Nephron progenitor cell (in vitro differentiated cells): ENCODE measurements around the gene DIS3.

Source experiments
- DNase-seq: peaks from one replicate; pipeline ENCODE4 v3.0.0; 2021
- H3K27ac Mint-ChIP-seq: 2 replicates; pipeline ENCODE4 v1.8.0; 2021; ENCODE audit warnings: mild to moderate bottlenecking, moderate library complexity, mixed read lengths
- H3K27me3 Mint-ChIP-seq: 2 replicates; pipeline ENCODE4 v1.8.0; 2021; ENCODE audit warnings: mild to moderate bottlenecking, low read depth, mixed read lengths; ENCODE audit not compliant: poor library complexity
- H3K36me3 Mint-ChIP-seq: 2 replicates; pipeline ENCODE4 v1.8.0; 2021; ENCODE audit warnings: low read depth, mixed read lengths
- H3K4me1 Mint-ChIP-seq: 2 replicates; pipeline ENCODE4 v1.8.0; 2021; ENCODE audit warnings: mixed read lengths
- H3K4me3 Mint-ChIP-seq: 2 replicates; pipeline ENCODE4 v1.8.0; 2021; ENCODE audit warnings: mild to moderate bottlenecking, moderate library complexity, mixed read lengths
- H3K9me3 Mint-ChIP-seq: 2 replicates; pipeline ENCODE4 v1.8.0; 2021; ENCODE audit warnings: mild to moderate bottlenecking, moderate library complexity, mixed read lengths
- CTCF ChIP-seq: fragments of 200-600 bp; sonication (generic); IDR thresholded peaks from 2 replicates; pipeline ENCODE4 v1.5.0; 2021; ENCODE audit warnings: antibody characterized with exemption

Gene DIS3, protein sequence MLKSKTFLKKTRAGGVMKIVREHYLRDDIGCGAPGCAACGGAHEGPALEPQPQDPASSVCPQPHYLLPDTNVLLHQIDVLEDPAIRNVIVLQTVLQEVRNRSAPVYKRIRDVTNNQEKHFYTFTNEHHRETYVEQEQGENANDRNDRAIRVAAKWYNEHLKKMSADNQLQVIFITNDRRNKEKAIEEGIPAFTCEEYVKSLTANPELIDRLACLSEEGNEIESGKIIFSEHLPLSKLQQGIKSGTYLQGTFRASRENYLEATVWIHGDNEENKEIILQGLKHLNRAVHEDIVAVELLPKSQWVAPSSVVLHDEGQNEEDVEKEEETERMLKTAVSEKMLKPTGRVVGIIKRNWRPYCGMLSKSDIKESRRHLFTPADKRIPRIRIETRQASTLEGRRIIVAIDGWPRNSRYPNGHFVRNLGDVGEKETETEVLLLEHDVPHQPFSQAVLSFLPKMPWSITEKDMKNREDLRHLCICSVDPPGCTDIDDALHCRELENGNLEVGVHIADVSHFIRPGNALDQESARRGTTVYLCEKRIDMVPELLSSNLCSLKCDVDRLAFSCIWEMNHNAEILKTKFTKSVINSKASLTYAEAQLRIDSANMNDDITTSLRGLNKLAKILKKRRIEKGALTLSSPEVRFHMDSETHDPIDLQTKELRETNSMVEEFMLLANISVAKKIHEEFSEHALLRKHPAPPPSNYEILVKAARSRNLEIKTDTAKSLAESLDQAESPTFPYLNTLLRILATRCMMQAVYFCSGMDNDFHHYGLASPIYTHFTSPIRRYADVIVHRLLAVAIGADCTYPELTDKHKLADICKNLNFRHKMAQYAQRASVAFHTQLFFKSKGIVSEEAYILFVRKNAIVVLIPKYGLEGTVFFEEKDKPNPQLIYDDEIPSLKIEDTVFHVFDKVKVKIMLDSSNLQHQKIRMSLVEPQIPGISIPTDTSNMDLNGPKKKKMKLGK

GRCh38 chr13:72781451-72782439 is at the start of gene DIS3, which contains the start of gene PIBF1:
Gene DIS3 (minus strand): TSS chr13:72781900. CDS start chr13:72781832, 68 bp downstream.
Gene PIBF1 (plus strand): TSS chr13:72782133. CDS start chr13:72783470, 1,337 bp downstream.
- Mint-ChIP-seq H3K27ac (peak within 1 kb of the TSS; percentile 100), H3K9me3 (no peaks in the 10 kb centered on the region), H3K36me3 (peaks cover 43% of the 10 kb centered on the region), H3K27me3 (no peaks in the 10 kb centered on the region), H3K4me1 (peaks cover 55% of the 10 kb centered on the region), H3K4me3 (peak within 1 kb of the TSS; percentile 98)
- DNase-seq, result peak; percentile 95
- TF ChIP-seq CTCF, result no peak

GRCh38 chr13:72823724-72824123 is 42.0 kb upstream of the DIS3 start:
- H3K4me3 Mint-ChIP-seq, result no peak overlapping the region
- peak overlapping the region; percentile 33 for H3K27ac Mint-ChIP-seq
- no peaks in the 10 kb centered on the region for H3K27me3 Mint-ChIP-seq
- DNase-seq, result no peak
- H3K4me1 Mint-ChIP-seq, result no peaks in the 10 kb centered on the region
- no peak for TF ChIP-seq CTCF
- H3K36me3 Mint-ChIP-seq, result peaks cover 56% of the 10 kb centered on the region
- peaks cover 1% of the 10 kb centered on the region for H3K9me3 Mint-ChIP-seq

DNA sequence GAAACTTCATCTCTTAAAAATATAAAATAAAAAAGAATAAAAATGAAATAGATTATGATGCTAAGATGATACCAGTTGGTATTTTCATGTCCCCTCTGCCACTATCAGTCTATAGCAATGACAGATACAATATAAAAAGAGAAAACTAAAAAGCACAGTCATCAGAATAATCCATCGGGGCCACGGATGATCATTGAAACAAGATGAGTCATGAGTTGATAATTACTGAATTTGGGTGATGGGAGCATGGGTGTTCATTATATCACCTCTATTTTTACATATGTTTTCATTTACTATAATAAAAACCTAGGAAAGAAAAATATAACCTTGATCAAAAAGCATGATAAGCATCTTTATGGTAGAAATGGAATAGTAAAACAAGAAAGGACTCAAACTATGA is 41.4 kb upstream of the DIS3 start:
- H3K36me3 Mint-ChIP-seq, result peaks cover 56% of the 10 kb centered on the region
- H3K27ac Mint-ChIP-seq, result no peak overlapping the region
- no peak for TF ChIP-seq CTCF
- H3K4me3 Mint-ChIP-seq, result no peak overlapping the region
- H3K4me1 Mint-ChIP-seq, result no peaks in the 10 kb centered on the region
- no peak for DNase-seq
- no peaks in the 10 kb centered on the region for H3K27me3 Mint-ChIP-seq
- H3K9me3 Mint-ChIP-seq, result no peaks in the 10 kb centered on the region

GRCh38 chr13:72820898-72821279 is 39.2 kb upstream of the DIS3 start:
- DNase-seq, result no peak
- no peak for TF ChIP-seq CTCF
- H3K4me3 Mint-ChIP-seq, result no peak overlapping the region
- H3K9me3 Mint-ChIP-seq, result no peaks in the 10 kb centered on the region
- no peaks in the 10 kb centered on the region for H3K4me1 Mint-ChIP-seq
- H3K36me3 Mint-ChIP-seq, result peaks cover 43% of the 10 kb centered on the region
- H3K27ac Mint-ChIP-seq, result no peak overlapping the region
- H3K27me3 Mint-ChIP-seq, result no peaks in the 10 kb centered on the region

DNA sequence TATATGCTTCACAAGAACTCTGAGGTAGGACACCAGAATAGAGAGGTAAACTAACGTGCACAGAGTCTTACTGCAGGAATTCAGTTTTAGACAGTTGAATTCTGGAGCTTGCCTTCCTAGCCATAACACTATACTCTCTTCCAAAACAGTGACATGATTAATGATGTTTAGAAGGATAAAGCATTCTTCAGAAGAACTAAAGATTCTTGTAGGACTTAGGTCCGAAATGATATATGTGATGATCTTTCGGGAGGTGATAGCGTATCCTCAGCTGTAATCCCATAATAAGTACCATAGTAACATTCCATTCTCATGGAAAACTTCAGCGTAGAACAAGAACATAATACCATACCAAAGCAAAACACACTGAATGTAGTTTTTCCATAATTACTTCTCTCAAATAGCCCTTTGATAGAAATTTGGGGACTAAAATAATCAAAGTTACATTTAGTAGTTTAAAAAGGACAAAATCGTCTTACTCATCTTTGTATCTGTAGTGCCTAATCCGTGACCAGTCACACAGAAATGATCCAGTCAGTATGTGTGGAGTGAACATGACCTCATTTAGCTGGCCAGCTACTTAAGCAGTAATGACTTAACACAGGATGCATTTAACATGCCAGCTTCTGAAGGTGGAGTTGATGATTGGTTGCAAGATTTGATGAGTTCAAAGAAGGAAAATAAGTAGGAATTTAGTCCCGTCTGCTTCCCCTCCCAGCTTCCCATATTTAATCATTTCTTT is 38.6 kb upstream of the DIS3 start:
- H3K4me1 Mint-ChIP-seq, result no peaks in the 10 kb centered on the region
- peaks cover 43% of the 10 kb centered on the region for H3K36me3 Mint-ChIP-seq
- no peak overlapping the region for H3K27ac Mint-ChIP-seq
- no peak overlapping the region for H3K4me3 Mint-ChIP-seq
- no peak for TF ChIP-seq CTCF
- DNase-seq, result no peak
- H3K9me3 Mint-ChIP-seq, result no peaks in the 10 kb centered on the region
- no peaks in the 10 kb centered on the region for H3K27me3 Mint-ChIP-seq
